ENCODE measurements around the gene HARBI1. TPM values are rescaled to one million over a fixed set of nuclear protein-coding genes. Genes with fewer than 3 reads are reported as not detected.
A peak's percentile ranks its signal among the peaks of the same experiment; 100 is the strongest.

Gene HARBI1
- total and polyA plus RNA-seq, 9 of the 15 experiments (the other 6 are each of a cell fraction or from before 2014, with no cell fraction given): 3.5 to 8.4 (median 5.5) TPM

GRCh38 chr11:46611526-46612304 is 5.3 kb downstream of the HARBI1 start (continued):
- TF ChIP-seq, protein P1, sequence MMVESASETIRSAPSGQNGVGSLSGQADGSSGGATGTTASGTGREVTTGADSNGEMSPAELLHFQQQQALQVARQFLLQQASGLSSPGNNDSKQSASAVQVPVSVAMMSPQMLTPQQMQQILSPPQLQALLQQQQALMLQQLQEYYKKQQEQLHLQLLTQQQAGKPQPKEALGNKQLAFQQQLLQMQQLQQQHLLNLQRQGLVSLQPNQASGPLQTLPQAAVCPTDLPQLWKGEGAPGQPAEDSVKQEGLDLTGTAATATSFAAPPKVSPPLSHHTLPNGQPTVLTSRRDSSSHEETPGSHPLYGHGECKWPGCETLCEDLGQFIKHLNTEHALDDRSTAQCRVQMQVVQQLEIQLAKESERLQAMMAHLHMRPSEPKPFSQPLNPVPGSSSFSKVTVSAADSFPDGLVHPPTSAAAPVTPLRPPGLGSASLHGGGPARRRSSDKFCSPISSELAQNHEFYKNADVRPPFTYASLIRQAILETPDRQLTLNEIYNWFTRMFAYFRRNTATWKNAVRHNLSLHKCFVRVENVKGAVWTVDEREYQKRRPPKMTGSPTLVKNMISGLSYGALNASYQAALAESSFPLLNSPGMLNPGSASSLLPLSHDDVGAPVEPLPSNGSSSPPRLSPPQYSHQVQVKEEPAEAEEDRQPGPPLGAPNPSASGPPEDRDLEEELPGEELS (CRISPR knock-in tag; IDR thresholded peaks at IDR 0.05; ENCODE audit: borderline replicate concordance): no peak
- TF ChIP-seq CC2D1A (IDR thresholded peaks at IDR 0.05): no peak
- TF ChIP-seq MTF1 (CRISPR knock-in tag; IDR thresholded peaks at IDR 0.05; ENCODE audit: borderline replicate concordance): no peak
- peak; percentile 53; the same call in 1 of the 2 replicates for TF ChIP-seq SOX6 (IDR thresholded peaks at IDR 0.05)
- TF ChIP-seq ZNF696 (CRISPR knock-in tag; conservative IDR thresholded peaks at IDR 0.05): no peak
- TF ChIP-seq, protein P2, sequence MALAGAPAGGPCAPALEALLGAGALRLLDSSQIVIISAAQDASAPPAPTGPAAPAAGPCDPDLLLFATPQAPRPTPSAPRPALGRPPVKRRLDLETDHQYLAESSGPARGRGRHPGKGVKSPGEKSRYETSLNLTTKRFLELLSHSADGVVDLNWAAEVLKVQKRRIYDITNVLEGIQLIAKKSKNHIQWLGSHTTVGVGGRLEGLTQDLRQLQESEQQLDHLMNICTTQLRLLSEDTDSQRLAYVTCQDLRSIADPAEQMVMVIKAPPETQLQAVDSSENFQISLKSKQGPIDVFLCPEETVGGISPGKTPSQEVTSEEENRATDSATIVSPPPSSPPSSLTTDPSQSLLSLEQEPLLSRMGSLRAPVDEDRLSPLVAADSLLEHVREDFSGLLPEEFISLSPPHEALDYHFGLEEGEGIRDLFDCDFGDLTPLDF (CRISPR knock-in tag; IDR thresholded peaks at IDR 0.05): no peak
- TF ChIP-seq NONO (IDR thresholded peaks at IDR 0.05; ENCODE audit: low read depth in 2 of 2, low read length in 1 of 2): no peak
- TF ChIP-seq YBX1 (IDR thresholded peaks at IDR 0.05): no peak
- TF ChIP-seq TSC22D4 (tag; IDR thresholded peaks at IDR 0.05): no peak
- TF ChIP-seq RBM17 (IDR thresholded peaks at IDR 0.05; ENCODE audit: borderline replicate concordance, low read depth, low read length): no peak

Data from K562 (cell line).